Activated T-helper 17 cell treated with anti-CD3 and anti-CD28 coated beads, Interleukin-2, amount 50 U/mL, for 72 hours (primary cell): ENCODE results near the gene OR6C2. TPM values are rescaled to one million over a fixed set of nuclear protein-coding genes. Genes with fewer than 3 reads are reported as not detected.

ENCODE experiments used
- total RNA-seq, 2 donors: library from RNA; stranded (reverse); gene quantifications; one replicate each; pipeline ENCODE4 v1.2.3, GENCODE V29; 2022

Gene OR6C2
- total RNA-seq, 2 donors from 2014 or later: not detected

Other genes starting within 250 kb of the OR6C2 start
- not detected for gene OR10A7, start 223.1 kb upstream of the OR6C2 start, total RNA-seq
- not detected for gene OR6C74, start 199.5 kb upstream of the OR6C2 start, total RNA-seq
- not detected for gene OR6C6, start 147.5 kb upstream of the OR6C2 start, total RNA-seq
- gene OR6C1, start 129.7 kb upstream of the OR6C2 start, total RNA-seq: not detected
- gene OR6C3, start 113.3 kb upstream of the OR6C2 start, total RNA-seq: not detected
- not detected for gene OR6C75, start 81.1 kb upstream of the OR6C2 start, total RNA-seq
- gene OR6C65, start 43.5 kb upstream of the OR6C2 start, total RNA-seq: not detected
- not detected for gene OR6C76, start 17.8 kb upstream of the OR6C2 start, total RNA-seq
- not detected for gene OR6C70, start 26.1 kb downstream of the OR6C2 start, total RNA-seq
- gene OR6C68, start 48.3 kb downstream of the OR6C2 start, total RNA-seq: not detected
- gene OR6C4, start 105.5 kb downstream of the OR6C2 start, total RNA-seq: not detected
- gene OR2AP1, start 128.4 kb downstream of the OR6C2 start, total RNA-seq: under 1 TPM in 1 of 2 donors, not detected in 1; 0.15 TPM
- gene OR10P1, start 192.8 kb downstream of the OR6C2 start, total RNA-seq: not detected